SW480 (cell line): ENCODE data around the gene DDHD1.
"Not testable (repeated sequence)": the region's sequence is repeated elsewhere in the genome, so short reads cannot be mapped to it uniquely, and the experiment has no call there.

Experiments
- DNase-seq: peaks from one replicate; pipeline ENCODE4 v3.0.0-alpha.2; 2016; ENCODE audit warnings: low spot score

The DDHD1 gene

DNA sequence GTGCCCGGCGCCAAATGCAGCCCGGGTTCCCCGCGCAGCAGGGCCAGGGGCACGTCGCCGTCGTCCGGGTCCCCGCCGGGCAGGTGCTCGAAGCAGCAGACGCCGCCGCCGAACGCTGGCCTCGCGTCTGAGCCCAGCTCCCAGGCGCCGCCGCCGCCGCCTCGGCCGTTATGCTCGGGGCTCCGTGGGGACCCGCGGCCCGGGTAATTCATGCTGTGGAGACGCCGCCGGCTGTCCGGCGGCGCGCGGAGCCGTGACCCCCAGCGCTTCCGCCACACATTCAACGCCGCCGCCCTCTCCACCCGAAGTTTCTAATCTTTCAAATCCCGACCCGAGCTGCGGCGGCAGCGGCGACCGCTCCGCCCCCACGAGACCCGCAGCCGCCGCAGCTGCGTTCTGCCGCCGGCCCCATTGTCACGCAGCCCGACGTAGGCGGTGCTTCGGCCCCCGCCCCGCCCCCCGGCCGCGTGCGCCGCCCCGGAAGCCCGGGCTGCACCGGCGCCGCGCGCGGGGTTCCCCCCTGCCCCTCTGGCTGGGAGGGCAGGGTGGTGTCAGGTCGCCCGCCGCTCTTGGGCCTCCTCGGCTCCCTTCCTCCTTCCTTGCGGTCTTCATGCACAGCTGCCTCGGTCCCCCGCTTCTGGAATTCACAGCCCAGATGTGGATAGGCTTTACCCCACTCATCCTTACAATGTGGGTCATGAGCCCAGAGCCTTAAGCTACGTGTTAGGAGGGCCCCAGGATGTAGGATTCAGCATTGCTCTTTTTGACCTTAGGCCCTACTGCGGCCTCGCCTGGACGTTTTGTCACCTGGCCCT, at the start of gene DDHD1:
TSS of gene DDHD1 (minus strand) at position 437 of the 815 bp plus-strand sequence. CDS start at position 212, 225 bp downstream.
- peak; percentile 59 for DNase-seq

DNA sequence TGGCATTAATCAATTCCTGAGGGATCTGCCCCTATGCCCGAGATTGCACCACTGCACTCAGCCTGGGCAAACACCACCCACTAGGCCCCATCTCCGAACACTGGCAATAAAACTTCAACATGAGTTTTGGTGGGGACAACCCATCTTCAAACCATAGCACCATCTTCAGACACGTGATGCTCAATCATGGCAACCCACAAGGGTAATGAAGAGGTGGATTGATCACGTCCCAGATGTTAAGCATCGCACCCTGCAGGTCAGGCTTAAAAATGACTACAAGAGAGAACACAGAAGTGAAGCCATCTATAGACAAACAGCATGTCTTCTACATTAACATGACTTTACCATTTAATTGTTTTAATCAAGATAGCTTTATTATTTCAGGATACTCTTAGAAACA, 42.8 kb upstream of the DDHD1 start:
- no peak for DNase-seq

DNA sequence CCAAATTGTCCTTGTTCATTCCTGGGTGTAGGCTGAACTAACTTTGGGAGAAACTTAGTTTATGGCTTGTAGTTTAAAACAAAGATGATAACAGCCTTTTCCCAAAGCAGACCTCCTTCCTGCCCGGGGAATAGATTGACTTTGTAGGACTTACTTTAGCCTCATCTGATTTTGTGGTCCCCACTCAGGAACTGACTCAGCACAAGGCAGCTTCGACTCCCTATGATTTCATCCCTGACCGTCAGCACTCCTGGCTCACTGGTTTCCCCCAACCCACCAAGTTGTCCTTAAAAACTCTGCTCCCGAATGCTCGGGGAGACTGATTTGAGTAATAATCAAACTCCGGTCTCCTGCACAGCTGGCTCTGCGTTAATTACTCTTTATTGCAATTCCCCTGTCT, 40.1 kb upstream of the DDHD1 start:
- DNase-seq, result no peak

- no peak for DNase-seq
Observed at GRCh38 chr14:53192052-53192760, 39.1 kb upstream of the DDHD1 start.

DNA sequence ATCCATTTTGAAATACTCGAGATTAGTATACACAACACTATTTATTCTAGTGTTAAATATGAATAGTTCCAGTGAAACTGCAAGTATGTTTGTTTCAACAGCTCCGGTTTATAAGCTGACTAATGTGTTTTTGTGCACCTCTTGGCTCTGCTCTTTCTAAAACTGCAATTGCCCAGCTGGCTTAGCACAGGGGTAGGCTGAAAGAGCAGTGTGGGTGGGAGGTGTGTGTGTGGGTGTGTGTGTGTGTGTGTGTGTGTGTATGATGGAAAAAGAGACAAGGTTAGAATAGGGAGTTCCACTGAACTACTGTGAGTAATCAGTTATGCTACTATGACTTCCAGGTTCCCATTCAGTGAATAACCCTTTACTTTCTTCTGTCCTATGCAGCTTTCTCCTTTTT, 37.8 kb upstream of the DDHD1 start:
- DNase-seq, result no peak

- no peak for DNase-seq
Observed at GRCh38 chr14:53187921-53188463, 34.9 kb upstream of the DDHD1 start.

GRCh38 chr14:53186532-53186931, 33.4 kb upstream of the DDHD1 start:
- no peak for DNase-seq

GRCh38 chr14:53183611-53184010, 30.5 kb upstream of the DDHD1 start:
- DNase-seq, result no peak

- DNase-seq, result no peak
Observed at GRCh38 chr14:53183056-53183455, 29.9 kb upstream of the DDHD1 start.

- DNase-seq, result peak; percentile 3
Observed at GRCh38 chr14:53181463-53182081, 28.4 kb upstream of the DDHD1 start.

- no peak for DNase-seq
Observed at GRCh38 chr14:53180272-53181221, 27.4 kb upstream of the DDHD1 start.

DNA sequence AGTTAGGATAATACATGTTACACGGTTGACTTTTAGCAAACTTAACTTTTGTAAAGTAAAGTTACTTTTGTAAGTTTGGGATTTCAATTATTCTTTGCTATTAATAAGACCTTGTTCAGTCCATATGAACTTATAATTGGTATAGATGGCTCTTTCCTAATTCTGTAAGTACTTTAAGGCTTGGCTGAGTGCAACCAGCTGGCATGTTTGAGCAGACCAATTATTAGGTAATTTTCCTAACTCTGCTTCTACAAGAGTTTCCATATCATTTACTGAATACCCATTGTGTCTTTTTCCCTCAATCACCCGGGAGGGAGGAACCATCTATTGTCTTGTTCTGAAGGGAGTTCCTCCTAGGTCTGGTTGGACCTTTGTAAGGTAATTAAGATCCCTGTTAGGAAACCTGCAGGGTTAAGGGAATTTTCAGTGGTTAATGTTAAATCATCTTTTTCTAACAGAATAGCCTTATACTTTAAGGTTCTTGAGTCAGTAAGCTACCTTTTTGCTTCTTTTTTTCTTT, 26.4 kb upstream of the DDHD1 start:
- not testable (repeated sequence) for DNase-seq

- no peak for DNase-seq
Observed at GRCh38 chr14:53175375-53175774, 22.3 kb upstream of the DDHD1 start.

- no peak for DNase-seq
Observed at GRCh38 chr14:53174918-53175317, 21.8 kb upstream of the DDHD1 start.

GRCh38 chr14:53168786-53169185, 15.7 kb upstream of the DDHD1 start:
- no peak for DNase-seq

DNA sequence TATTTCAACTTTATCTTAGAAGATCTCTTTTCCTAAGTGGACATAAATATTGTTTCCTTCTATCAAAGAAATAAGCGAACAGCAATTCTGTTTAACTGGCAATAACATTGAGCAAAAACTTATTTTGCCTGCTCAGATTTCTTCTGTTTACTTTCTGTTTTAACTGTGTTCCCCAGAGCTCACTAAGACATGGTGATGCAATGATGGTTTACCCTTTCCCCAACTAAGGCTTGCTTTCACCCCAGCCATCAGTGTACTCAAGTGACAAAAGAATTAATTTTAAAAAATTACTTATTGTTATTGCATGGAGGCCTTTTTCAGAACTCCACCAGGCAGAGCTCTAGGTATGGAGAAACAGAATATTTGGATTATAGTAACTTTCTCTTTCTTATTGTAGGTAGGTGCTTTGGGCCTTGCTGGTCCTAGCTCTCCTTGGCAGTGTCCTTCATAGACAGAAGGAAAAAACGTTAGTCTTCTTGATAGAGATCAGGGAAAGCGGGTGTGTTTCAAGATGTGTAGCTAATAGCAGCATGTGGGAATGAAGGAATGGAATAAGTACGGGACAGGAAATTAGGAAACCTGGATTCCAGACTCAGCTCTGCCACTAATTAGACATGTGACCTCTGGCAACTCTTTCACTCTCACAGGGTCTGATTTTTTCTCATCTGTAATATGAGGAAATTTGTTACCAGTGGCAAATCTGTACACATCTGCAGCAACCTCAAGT, 14.6 kb upstream of the DDHD1 start:
- DNase-seq, result no peak

DNA sequence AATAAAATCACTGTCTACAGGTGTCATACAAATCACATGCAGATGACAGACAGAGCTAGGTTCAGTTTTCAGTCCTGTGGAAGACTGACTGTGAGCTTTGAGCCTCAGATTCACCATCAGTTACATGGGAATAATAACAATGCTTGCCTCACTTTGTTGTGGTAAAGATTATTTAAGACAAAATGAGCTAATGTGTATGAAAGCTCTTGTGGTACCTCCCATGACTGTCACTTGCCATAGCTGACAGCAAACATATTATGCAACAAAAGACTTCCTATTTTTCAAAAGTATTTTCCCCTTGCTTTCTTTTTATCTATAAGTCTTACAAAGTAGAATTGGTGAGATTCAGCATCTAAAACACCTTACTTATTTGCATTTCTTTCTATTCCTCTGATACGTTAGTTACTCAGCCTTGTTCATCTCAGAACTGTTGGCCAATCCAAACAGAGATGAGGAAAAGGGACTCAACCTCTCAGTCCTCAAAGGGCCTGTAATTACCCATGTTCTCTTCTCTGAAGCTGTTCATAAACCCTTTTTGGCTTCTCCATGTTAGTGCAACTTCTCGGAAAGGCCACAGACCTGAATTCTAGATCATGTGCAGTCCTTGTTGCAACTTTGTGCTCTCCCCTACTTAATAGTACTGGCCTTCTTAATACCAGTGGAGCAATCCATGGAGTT, 8.8 kb upstream of the DDHD1 start:
- no peak for DNase-seq

DNA sequence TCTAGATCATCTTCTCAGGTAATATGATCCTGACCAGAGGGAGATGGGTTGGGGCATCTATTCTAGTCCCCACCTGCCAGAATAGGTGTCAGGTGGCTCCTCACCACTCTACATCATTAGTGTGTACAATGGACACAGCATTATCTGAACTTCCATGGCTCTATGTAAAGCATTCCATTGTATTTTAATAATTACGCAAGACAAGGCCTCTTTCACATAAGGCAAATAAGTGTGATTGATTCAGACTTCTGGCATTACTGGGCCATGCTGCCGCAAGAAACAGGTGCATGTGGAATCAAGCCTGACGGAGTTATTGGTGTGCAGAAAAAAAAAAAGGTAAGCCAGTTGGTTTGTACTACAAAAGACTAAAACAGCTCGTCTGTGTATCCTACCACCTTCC, 3.1 kb upstream of the DDHD1 start:
- no peak for DNase-seq

- DNase-seq, result no peak
Observed at GRCh38 chr14:53153702-53154112, 584 bp upstream of the DDHD1 start.
